CD4-positive, alpha-beta T cell treated with Interleukin-17A for 4 hours (primary cell): ENCODE results near the gene TMIGD3.

Experiments
- DNase-seq: peaks from one replicate; pipeline ENCODE4 v3.0.0-alpha.2; 2020; ENCODE audit warnings: mixed read lengths

Gene TMIGD3

DNA sequence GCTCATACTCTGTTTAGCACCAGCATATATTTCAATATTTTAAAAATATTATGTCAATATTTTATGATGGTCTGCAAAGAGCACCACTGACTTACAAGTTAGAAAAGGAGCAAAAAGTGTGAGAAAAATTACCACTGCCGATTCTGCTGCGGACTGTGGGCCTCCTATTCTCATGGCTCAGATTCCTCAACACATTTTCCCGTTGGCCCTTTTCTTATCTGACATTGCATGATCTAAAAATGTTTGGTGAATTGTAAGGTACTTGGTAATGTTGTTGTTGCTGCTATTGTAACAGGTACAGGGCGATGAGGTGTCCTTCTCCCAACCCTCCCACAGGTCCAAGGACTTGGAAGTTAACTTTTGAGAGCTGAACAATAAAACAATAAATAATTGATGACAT lies 28.9 kb downstream of the TMIGD3 start:
- no peak for DNase-seq

DNA sequence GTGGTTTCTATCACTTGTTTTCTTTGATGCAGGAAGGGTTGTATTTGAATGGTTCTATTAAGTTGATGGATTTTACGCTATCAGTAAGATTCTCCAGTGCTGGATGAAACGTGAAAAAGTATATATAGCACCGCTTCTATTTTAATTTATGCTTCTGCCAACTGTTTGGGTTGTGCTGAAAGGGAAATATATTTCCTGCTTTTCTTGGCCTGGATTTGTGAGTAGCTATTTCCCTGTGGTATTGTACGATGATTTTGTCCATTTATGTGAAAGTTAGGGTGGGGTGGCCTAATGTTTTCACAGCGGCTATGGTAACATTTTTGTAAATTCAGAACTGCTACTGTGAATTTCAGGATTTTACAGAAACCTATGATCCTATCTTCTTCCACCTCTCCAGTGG lies 29.3 kb downstream of the TMIGD3 start:
- DNase-seq: no peak

DNA sequence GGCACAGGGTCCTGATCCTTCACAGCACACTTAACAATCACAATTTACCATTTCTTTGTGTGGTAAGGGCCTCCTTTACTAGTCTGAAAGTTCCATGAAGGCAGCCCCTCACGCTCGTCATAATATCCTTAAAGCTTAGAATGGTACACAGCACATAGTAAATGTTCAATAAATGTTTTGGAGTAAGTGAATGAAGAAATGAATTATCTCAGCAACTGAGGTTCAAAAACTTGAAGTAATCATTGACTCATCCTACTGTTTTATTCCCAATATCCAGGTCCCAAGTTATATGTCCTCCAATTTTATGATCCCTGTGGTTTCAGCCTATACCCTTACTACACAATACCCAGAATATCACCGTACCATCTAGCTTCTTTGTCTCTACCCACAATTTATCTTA lies 31.9 kb downstream of the TMIGD3 start:
- DNase-seq: no peak

DNA sequence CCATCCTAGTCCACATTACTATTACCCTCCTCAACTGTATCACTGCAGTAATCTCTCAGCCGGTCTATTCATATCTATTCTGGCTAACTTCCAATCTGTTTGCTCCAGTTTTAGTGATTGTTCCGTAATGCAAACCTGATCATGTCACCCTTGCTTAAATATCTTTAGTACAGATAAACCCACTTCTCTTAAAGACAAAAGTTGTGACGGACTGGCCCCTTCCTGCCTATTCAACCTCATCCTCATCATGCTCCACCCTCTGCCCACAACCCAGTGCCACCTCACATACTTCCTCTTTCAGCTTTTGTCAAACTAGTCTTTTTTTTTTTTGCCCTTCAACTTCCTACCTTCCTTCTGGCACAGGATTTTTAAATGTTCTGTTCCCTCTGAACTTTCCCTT lies 32.4 kb downstream of the TMIGD3 start:
- peak; percentile 81 for DNase-seq

DNA sequence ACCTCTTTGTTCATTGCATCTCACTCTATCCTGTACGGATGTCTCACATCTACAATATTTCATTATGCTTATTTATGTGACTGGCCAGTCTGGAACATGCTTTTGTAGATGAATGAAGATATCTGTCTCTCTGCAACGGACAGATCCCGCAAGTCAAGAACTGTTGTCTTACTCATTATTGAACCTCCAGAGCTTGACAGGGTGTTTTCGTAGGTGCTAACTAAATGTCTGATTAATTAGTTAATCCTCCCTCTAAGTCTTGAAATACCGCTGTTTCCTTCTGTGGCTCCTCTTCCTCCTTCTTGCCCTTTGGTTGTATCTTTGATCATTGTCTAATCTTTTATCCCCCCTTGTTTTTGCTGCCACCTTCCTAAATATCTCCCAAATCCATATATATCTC lies 32.8 kb downstream of the TMIGD3 start:
- DNase-seq: no peak

DNA sequence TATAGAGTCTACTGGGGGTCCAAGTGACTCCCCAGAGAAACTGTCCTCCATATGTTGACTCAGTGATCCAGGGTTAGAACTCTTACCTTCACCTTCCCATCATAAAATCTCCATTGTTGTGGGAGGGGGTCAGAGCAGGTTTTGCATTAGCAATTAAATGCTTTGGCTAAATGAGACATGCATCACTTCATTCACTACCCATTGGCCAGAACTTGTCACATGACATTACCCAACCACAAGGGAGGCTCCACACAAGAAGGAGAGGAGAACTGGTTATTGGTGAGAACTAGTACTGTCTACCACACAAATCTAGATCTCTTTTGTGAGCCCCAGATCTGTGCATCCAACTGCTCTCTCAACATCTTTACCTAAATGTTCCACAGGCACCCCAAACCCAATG lies 33.9 kb downstream of the TMIGD3 start:
- no peak for DNase-seq

DNA sequence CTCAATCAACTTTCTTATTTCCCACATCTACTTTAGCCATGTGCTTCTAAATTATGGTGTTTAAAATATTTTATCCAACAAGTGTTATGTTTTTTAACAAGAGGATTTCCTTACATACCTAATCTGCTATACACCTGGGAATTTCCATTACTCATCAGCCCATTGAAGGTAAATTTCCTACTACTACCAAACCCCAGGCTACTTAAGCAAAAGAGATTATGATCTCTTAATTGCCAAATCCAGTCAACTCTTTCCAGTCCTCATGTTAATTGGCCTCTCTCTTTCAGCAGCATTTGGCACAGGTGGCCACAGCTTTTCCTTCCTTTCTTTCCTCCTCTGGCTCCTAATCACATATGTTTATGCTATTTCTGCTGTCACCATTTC lies 34.7 kb downstream of the TMIGD3 start:
- no peak for DNase-seq

DNA sequence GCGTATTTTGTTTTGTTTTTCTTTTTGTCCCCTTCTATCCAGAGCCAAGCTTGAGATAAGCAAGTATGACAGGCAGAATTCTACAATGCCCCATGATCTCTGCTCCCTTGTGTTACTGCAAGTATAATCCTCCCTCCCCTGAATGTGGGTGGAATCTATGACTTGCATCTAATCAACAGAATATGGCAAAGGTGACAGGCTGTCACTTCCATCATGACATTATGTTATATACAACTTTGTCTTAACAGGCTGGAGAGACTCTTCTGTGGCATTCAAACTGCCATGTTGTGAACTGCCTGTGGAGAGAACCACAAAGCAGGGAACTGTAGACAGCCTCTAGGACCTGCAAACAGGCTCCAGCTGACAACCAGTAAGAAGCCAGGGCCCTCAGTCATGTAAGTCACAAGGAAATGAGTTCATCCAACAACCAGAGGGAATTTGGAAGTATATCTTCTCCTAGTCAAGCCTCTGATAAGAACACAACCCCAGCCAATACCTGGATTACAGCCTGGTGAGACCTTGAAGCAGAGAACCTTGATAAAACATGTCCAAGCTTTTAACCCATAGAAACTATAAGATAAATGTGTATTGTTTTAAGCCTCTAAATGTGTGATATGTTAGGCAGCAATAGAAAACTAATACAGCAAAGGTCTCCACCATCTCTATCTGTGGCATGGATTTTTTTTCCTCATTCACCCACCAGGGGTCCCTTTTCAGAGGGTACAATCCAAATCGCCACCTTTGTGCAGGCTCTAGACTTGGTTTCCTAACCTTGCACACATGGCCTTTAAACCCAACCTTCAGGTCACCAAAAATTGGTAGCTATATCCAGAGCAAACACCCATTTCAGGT lies 35.3 kb downstream of the TMIGD3 start:
- DNase-seq: no peak

DNA sequence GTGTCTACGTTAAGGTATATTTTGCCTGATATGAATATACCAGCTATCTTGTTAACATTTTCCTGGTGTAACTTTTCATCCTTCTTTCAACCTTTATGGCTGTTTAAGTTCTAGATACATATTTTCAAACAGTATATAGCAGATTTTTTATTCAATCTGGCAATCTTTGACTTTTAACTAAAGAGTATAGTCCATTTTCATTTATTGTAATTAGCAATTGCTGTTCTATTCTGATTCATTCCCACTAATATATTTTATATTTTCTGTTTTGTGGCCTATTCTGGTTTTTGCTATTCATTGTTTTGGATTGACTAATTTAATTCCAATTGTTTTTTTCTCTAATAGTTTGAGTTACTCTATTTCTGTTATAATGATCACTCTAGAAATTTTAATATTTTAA lies 37.0 kb downstream of the TMIGD3 start:
- DNase-seq: no peak

DNA sequence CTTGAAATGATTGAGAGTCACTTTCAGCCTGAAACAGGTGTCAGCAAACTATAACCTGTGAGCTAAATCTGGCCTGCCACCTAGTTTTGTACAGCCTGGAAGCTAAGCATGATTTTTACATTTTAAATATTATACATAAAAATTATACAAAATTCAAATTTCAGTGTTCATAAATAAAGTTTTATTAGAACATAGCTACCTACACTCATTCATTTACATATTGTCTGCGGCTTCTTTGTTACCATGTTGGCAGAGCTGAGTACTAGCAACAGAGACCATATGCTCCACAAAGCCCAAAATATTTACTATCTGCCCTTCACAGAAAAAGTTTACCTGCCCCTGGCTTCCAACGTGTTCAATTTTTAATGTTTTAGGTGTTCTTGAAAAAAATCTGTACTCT lies 37.7 kb downstream of the TMIGD3 start:
- DNase-seq: no peak

DNA sequence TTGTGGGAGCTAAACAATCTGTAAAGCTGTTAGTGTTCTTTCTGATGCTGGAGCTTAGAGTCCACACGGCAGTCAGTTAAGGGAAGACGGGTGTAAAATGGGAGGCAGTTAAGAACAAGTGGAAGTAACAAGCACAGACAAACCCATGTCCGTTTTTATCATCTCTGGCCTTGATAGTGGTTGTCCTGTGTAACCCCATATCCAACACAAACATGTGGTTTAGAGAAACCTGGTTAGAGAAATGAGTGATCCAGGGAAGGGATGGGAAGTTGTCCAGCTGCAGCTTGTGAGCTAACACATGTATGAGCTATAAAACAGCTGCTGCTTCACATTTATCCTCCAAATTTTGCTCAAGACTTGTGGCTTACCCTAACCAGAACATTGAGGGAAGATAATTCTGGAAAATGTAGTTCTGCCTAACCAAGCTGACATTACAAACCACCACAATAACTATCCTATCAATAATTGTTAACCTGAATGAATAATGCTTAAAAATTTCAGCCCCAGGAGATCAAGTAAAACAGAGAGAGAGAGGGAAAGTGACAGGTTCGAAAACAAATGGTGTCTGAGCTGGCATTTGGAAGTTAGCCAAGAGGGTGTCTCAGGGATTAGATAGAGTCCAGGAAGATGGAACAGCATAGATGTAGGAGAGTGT lies 40.3 kb downstream of the TMIGD3 start:
- no peak for DNase-seq

DNA sequence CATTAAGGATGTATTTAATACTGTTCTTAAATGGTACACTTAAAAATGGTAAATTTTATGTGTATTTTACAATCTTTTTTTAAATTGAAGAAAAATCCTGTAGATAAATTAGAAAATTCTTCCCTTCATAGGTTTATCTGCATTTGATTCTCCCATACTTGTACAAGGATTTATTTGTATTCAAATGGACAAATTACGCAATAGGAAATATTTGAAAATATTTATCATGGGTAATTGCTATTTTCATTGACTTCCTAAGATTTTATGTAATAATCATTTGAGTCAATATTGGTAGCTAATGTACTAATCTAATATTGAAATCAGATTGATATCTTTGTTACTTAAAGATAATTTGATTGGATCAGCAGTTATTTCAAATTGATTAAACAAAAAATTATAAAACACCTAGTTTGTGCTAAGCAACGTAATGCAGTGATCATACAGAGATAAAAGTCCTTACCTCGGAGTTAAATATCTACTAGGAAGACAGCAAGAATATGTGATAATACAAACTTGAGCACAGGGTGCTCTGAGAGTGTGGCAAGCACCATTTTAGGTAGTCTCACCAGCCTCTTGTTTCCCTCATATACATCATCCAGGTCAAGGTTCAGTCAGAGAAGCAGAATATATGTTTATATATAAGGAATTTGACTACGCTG lies 40.9 kb downstream of the TMIGD3 start:
- no peak for DNase-seq

DNA sequence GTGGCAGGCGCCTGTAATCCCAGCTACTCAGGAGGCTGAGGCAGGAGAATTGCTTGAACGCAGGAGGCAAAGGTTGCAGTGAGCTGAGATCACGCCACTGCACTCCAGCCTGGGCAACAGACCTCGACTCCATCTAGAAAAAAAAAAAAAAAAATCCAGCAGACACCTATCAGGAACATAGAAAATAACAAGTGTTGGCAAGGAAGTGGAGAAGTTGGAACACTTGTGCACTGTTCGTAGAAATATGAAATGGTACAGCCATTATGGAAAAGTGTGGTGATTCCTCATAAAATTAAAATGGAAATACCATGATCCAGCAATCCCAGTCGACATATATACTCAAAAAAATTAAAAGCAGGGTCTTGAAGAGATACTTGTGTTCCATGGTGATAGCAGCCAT lies 41.7 kb downstream of the TMIGD3 start:
- no peak for DNase-seq

DNA sequence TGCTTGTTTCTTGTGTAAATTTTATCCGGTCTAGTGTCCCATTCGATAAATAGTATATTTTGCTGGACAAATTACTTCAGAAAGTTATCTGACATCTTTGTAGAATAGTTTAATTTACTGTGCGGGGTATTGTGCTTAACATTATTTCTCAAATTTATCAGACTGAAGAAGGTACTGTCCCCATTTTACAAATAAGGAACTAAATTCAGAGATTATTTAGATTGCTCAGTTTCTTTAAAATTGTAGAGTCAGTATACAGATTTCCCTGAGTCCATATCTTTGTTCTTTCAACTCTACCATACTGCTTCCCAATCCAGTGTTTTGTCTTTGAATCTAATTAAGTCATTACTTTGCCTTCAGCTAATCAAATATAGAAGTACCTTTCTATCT lies 47.8 kb downstream of the TMIGD3 start:
- DNase-seq: no peak

DNA sequence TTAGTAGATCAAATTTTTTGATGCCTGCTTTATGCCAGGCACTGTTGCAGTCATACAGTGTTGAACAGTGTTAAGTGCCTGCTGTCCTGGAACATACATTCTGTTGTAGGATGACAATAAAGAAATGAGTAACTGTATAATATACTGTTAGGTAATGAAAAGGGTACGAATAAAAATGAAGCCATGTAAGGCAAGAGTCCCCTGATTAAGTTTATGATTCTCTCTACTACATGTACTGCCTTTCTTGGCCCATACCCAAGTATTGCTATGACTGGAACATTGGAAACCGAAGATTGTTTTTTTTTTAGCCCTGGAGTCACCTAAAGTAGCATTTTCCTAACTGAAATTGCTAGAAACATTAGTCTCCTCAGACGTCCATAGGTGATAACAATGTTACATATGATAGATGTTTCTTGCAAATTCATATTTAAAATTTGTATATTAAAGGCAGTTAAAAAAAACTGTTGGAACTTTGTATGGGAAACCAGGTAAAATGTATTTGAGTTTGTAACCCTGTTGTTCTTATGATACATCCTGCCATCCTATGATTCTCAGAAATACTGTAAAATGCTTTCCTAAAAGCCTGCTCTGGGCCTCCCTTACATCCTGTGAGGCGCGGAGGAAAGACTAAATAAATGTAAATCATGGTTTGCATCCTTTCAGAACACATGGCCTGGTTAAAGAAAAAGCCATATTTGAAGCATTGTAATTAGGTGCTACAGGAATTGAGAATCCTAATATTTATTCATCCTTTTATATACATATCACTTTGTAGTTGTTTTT lies 48.4 kb downstream of the TMIGD3 start:
- DNase-seq: no peak

DNA sequence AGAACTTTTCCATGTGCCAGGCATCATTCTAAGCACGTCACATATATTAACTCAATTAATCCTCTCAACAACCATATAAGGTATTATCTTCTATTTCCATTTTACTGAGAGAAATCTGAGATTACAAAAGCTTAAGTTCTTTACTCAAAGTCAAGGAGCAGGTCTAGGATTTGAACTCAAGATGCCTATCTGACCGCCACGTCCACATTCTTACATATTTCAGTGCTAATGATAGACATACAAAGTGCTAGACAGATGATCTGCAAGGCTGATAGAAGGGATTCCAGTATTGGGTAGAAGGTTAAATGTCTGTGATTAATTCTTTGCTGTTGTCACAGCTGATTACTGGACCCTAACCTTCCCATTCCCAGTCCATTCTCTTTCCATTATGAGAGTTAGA lies 49.7 kb downstream of the TMIGD3 start:
- DNase-seq: no peak

DNA sequence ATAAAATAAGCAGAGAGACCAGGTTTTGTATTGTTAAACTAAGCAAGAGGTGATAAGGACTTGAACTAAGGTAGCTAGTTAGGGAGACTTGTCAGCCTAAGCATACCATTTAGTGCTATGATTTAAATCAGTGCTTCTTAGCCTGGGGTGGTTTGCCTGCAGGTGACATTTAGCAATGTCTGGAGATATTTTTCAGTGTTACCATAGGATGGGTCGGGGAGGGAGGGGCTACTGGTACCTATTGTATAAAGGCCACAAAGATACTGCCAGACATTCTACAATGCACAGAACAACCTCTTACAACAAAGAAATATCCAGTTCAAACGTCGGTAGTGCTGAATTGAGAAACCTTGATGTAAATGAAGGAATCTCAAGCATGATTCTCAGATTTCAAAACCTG lies 50.9 kb downstream of the TMIGD3 start:
- no peak for DNase-seq

DNA sequence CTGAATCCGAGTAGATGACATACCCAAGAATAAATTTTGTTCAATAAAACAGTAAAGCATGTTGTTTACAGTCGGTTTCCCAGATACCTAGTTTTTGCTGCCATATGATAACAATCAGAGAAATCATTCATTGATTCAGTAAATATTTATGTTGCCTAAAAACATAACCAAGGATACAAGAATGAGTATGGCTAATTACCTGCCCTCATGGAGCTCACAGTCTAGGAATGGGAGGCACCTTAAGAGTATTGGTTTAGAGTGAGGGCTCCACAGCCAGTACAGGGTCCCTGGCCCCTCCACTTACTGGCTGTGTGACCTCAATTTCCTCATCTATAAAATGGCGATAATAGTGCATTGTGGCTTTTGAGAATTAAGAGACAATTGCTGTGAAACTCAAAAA lies 53.2 kb downstream of the TMIGD3 start:
- no peak for DNase-seq

DNA sequence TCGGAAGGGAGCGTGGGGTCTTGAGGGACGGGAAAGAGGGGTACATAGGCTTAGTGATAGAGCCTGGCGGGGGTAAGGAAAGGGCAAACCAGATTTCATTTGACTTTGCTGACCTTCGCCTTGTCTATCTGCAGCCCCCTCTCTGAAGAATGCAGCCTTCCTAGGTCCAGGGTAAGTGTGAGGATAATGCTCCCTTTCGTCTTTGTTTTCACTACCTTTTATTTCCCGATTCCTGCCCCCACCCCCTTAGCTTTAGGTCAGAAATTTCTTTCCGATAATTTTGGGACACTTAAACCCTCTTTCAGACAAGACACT lies 53.8 kb downstream of the TMIGD3 start:
- no peak for DNase-seq

DNA sequence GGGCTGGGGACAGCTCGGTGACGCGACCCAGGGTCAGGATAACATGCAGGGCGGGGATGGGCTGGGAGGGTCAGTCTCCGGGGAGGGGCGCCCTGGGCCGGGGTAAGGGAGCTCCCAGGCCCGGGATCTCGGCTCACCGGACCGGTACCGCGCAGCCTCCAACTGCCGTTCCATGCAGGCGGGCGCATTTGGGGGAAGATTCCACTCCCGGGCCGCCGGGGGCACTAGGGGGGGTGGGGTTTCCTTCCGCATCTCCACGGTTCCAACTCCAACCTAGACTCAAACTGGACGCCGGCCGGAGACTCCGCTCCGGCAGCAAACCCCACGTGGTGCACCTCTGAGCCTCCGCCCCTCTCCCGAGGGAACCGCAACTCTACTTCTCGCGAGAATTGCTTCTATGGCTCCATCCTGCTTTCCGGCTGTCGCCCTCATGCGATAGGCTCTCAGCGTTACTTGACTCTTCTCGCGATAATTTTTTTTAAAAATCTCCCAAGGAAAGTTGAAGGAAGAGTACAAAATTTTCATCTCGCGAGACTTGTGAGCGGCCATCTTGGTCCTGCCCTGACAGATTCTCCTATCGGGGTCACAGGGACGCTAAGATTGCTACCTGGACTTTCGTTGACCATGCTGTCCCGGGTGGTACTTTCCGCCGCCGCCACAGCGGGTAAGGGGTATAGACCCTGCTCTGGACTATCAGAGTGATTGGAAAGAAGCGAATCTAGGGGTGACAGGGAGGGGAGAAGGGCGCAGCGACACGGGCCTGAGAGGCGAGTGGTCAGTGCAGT lies 54.3 kb downstream of the TMIGD3 start, which contains the start of the genes ATP5PB and WDR77:
Gene ATP5PB, plus strand, starts transcription at position 547 of the 785 bp plus-strand sequence. Its CDS starts 78 bp downstream, at position 625.
Gene WDR77, minus strand, starts transcription at position 339 of the 785 bp plus-strand sequence. Its CDS starts 87 bp downstream, at position 252.
- DNase-seq: peak; percentile 87

DNA sequence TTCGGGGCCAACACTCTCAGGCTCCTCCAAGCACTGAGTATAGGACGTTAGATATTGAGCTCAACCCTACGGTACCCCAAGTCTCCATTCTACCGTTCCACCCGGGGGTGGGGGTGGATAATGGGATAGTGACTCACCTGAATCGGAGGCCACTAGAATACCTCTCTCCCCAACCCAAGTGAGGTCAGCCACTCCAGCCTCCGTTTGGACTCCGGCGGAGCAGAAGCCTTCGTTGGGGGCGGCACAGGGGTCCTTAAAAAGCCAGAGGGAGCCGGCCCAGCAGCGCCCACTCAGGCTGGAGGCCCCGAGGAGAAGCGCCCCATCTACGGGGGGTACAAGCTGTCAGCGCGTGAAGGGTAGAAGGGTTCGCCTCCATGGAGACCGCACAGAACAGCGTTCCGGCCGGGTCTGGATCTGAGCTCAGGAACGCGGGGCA lies 54.9 kb downstream of the TMIGD3 start:
- no peak for DNase-seq
